IPS DF 6.9 (cell line): ENCODE data around the gene TBXA2R.

Experiments
- DNase-seq: peaks from one replicate; pipeline ENCODE4 v3.0.0-alpha.2; 2013; ENCODE audit warnings: low read depth, low spot score
- H3K27ac ChIP-seq: one replicate; pipeline ENCODE4 v1.5.1; 2013; ENCODE audit warnings: low read length, control low read depth
- H3K27me3 ChIP-seq: 2 replicates; pipeline ENCODE4 v1.6.1; 2013; ENCODE audit warnings: mild to moderate bottlenecking, low read length; ENCODE audit not compliant: control insufficient read depth, insufficient read depth
- H3K36me3 ChIP-seq: 2 replicates; pipeline ENCODE4 v1.6.1; 2013; ENCODE audit warnings: low read length; ENCODE audit not compliant: control insufficient read depth, insufficient read depth
- H3K4me1 ChIP-seq: 2 replicates; pipeline ENCODE4 v1.6.1; 2013; ENCODE audit warnings: low read length; ENCODE audit not compliant: control insufficient read depth, insufficient read depth
- H3K4me3 ChIP-seq: 2 replicates; pipeline ENCODE4 v1.5.1; 2013; ENCODE audit warnings: mild to moderate bottlenecking, low read length
- H3K9me3 ChIP-seq: 2 replicates; pipeline ENCODE4 v1.6.1; 2013; ENCODE audit warnings: low read length, inconsistent platforms; ENCODE audit not compliant: control insufficient read depth, insufficient read depth
- whole genome bisulfite sequencing: extraction: QIAGEN DNeasy Blood & Tissue Kit; methylation state at CpG from one replicate; pipeline ENCODE4 v1.1.7; 2013; ENCODE audit warnings: mixed read lengths, missing lambda C conversion rate; ENCODE audit not compliant: insufficient read length, insufficient coverage; 5-methylcytosine and 5-hydroxymethylcytosine counted together

TBXA2R gene

DNA sequence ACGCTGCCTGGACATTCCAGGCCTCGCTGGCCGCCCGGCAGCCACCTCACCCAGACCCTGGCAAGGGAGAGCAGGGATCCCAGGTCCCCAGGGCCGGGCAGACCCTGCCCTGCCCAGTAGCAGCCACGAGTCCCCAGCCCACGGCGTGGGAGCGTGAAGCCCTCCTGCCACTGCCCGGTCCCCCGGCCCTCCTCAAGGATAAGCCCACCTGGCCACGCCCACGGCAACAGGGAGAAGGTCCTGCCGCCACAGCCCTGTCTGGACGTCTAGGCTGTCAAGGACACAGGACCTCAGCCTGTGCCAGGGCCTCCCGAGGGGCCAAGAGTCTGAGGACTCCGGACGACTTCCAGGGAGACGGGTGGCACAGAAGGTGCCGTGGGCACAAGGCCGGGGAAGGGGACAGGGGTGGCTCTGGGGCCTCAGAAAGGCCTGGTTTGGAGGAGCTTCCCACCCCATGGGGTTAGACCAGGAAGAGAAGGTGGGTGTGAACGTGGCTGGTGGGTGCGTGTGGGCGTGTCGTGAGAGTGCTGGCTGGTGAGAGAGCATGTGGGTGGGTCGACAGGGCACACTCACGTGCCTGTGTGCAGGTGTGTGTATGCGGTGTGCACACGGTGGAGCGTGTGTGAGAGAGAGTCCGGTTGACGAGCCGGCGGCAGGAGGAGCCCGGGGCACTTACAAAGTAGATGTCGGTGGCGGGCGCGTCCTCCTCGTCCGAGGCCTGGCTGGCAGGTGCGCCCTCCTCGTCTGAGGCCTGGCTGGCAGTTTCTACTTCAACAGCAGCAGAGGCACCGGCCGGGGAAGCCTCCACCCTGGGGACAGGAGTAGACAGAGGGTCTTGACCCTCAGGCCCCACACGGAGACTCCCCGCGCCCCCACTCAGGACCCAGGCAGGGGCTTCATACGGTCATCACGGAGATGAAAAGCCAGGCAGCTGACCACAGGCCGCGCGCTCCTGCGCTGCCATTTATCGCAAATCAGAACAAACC, 31.8 kb upstream of the TBXA2R start:
- Histone ChIP-seq H3K9me3 (no peaks in the 10 kb centered on the region), H3K27ac (no peak overlapping the region), H3K36me3 (peaks cover 22% of the 10 kb centered on the region), H3K4me3 (no peak overlapping the region), H3K4me1 (no peaks in the 10 kb centered on the region), H3K27me3 (no peaks in the 10 kb centered on the region)
- DNase-seq = no peak
- no CpG with 5 or more reads among the region's 55 CpGs for WGBS

DNA sequence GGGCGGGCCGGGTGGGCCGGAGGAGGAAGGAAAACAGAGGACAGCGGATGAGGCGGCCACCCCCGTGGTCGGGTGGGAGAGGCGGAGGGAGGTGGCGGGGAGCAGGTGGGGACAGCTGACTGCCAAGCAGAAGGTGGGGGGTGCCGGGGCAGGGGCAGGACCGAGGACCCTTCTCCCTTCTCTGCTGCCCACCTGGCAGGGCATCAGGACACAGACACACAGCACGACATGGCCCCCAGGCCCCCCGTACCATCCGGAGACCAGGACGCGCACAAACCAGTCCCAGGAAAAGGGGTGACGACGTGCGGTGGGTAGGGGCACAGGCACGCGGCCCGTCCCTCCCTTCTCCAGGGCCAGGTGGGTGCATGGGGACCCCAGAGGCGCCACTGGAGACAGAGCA, 30.9 kb upstream of the TBXA2R start:
- Histone ChIP-seq H3K4me1 (no peaks in the 10 kb centered on the region), H3K36me3 (peaks cover 22% of the 10 kb centered on the region)
- WGBS = no CpG with 5 or more reads among the region's 23 CpGs

DNA sequence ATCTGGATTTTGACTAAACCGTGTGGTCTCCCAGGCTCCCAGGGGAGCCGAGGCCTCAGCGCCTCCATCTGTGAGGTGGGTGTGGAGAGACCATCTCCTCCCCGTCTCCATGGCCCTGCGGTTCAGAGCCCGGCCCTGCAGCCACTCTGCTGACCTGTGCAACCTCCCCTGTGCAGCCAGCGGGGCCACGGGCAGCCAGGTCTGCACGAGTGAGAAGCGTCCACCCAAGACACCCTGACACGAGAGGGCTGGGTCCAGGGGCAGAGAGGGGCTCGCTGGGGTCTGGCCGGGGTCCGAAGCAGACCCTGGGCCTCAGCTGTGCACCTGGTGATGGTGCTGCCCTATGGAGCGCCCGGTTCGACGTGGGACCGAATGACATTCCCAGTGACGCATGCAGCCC, 30.3 kb upstream of the TBXA2R start:
- no CpG with 5 or more reads among the region's 20 CpGs for WGBS
- H3K4me3 ChIP-seq = no peak overlapping the region
- no peaks in the 10 kb centered on the region for H3K27me3 ChIP-seq
- H3K4me1 ChIP-seq = no peaks in the 10 kb centered on the region
- no peaks in the 10 kb centered on the region for H3K9me3 ChIP-seq
- peaks cover 22% of the 10 kb centered on the region for H3K36me3 ChIP-seq
- DNase-seq = no peak
- no peak overlapping the region for H3K27ac ChIP-seq

More for the DNA sequence above, 30.9 kb upstream of the TBXA2R start:
- Histone ChIP-seq H3K27me3 (no peaks in the 10 kb centered on the region), H3K4me3 (no peak overlapping the region), H3K9me3 (no peaks in the 10 kb centered on the region), H3K27ac (no peak overlapping the region)
- DNase-seq = no peak

- WGBS = no CpG with 5 or more reads among the region's 20 CpGs
- Histone ChIP-seq H3K27ac (no peak overlapping the region), H3K9me3 (no peaks in the 10 kb centered on the region), H3K4me3 (no peak overlapping the region), H3K4me1 (no peaks in the 10 kb centered on the region), H3K27me3 (no peaks in the 10 kb centered on the region), H3K36me3 (peaks cover 20% of the 10 kb centered on the region)
- no peak for DNase-seq
Observed at GRCh38 chr19:3636506-3636905, 29.8 kb upstream of the TBXA2R start.

DNA sequence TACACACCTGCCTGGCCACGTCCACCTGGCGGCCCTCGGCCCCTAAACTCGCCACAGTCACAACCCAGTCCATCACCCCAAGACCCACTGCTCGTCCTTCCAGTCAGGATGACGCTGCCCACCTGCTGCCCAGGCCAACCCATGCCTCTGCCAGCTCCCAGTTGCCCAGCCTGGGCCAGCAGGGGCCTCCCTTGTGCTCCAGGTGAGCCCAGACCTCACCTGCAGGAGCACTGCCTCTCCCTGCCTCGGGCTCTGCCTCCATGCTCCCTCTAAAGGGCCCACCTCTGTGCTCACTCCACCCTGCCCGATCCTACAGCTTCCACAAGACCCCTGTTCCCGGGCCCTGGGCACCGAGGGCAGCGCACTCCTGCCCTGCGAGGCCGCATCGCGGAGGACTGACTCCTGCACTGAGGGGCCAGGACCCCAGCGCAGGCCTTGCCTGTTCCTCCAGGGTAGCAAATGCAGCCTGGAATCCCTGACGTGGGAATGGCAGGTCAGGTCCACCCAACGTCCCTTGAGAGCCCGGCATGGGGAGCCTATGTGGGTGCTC, 27.9 kb upstream of the TBXA2R start:
- Histone ChIP-seq H3K9me3 (no peaks in the 10 kb centered on the region), H3K27me3 (no peaks in the 10 kb centered on the region), H3K27ac (no peak overlapping the region), H3K4me3 (no peak overlapping the region), H3K36me3 (peaks cover 13% of the 10 kb centered on the region; the same call in 1 of the 2 replicates), H3K4me1 (no peaks in the 10 kb centered on the region)
- no CpG with 5 or more reads among the region's 19 CpGs for WGBS
- DNase-seq = no peak

DNA sequence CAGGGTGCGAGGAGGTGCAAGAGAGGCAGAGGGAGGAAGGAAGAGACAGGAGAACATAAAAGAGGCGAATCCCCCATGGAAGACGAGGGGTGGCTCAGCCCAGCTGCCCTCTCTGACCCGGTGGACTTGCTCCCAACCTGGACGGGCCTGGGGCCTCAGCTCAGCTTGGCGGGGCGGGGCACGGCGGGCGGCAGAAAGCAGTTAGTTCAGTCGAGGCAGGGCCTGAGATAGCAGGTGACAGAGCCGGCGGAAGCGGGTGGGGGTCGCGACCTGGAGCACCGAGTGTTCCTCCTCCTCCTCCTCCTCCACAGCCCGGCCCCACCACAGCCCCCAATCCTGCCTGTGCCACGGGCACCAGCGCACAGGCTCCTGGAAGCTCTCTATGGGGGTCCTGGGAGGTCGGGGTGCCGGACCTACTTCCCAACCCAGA, 26.9 kb upstream of the TBXA2R start:
- no peak for DNase-seq
- H3K27me3 ChIP-seq = no peaks in the 10 kb centered on the region
- H3K36me3 ChIP-seq = peaks cover 8% of the 10 kb centered on the region; the same call in 1 of the 2 replicates
- H3K4me3 ChIP-seq = no peak overlapping the region
- no peaks in the 10 kb centered on the region for H3K4me1 ChIP-seq
- WGBS = no CpG with 5 or more reads among the region's 22 CpGs
- H3K9me3 ChIP-seq = no peaks in the 10 kb centered on the region
- no peak overlapping the region for H3K27ac ChIP-seq

- Histone ChIP-seq H3K4me1 (no peaks in the 10 kb centered on the region), H3K4me3 (no peak overlapping the region), H3K27me3 (no peaks in the 10 kb centered on the region), H3K9me3 (no peaks in the 10 kb centered on the region), H3K36me3 (peaks cover 5% of the 10 kb centered on the region; the same call in 1 of the 2 replicates), H3K27ac (no peak overlapping the region)
- DNase-seq = no peak
- no CpG with 5 or more reads among the region's 50 CpGs for WGBS
Observed at GRCh38 chr19:3632739-3633558, 26.3 kb upstream of the TBXA2R start.

GRCh38 chr19:3632098-3632497, 25.4 kb upstream of the TBXA2R start:
- H3K27ac ChIP-seq = no peak overlapping the region
- H3K4me3 ChIP-seq = no peak overlapping the region
- DNase-seq = no peak
- H3K4me1 ChIP-seq = no peaks in the 10 kb centered on the region
- H3K9me3 ChIP-seq = no peaks in the 10 kb centered on the region
- H3K27me3 ChIP-seq = no peaks in the 10 kb centered on the region
- peaks cover 5% of the 10 kb centered on the region; the same call in 1 of the 2 replicates for H3K36me3 ChIP-seq
- no CpG with 5 or more reads among the region's 16 CpGs for whole genome bisulfite sequencing

- no peak for DNase-seq
- H3K9me3 ChIP-seq = no peaks in the 10 kb centered on the region
- H3K4me1 ChIP-seq = no peaks in the 10 kb centered on the region
- no peaks in the 10 kb centered on the region for H3K27me3 ChIP-seq
- no peaks in the 10 kb centered on the region; the same call in 1 of the 2 replicates for H3K36me3 ChIP-seq
- H3K4me3 ChIP-seq = no peak overlapping the region
- WGBS = no CpG with 5 or more reads among the region's 43 CpGs
- H3K27ac ChIP-seq = no peak overlapping the region
Observed at GRCh38 chr19:3631053-3631861, 24.6 kb upstream of the TBXA2R start.
